ENCODE results near the gene TBL2. TPM values are rescaled to one million over a fixed set of nuclear protein-coding genes. Genes with fewer than 3 reads are reported as not detected.
A peak's percentile ranks its signal among the peaks of the same experiment; 100 is the strongest.
"Not testable (repeated sequence)": the region's sequence is repeated elsewhere in the genome, so short reads cannot be mapped to it uniquely, and the experiment has no call there.

Gene TBL2
- 10 to 100 TPM; 23.0 to 25.3 TPM for total RNA-seq

- CTCF ChIA-PET: interaction anchor here (0.8 to 1.9 kb wide), 6 partner anchors 13 to 156 kb away, joined by 3 to 6 read pairs (median 4); partner anchors contain the start of genes BAZ1B and VPS37D
- H3K4me1 Mint-ChIP-seq (ENCODE audit: low read depth): peaks cover 22% of the 10 kb centered on the region
- no peaks in the 10 kb centered on the region for H3K27me3 Mint-ChIP-seq
- H3K4me3 Mint-ChIP-seq: peak within 1 kb of the TSS; percentile 90
- peak within 1 kb of the TSS; percentile 95 for H3K27ac Mint-ChIP-seq
- H3K36me3 Mint-ChIP-seq: peaks cover 16% of the 10 kb centered on the region
- DNase-seq: peak; percentile 99
- H3K9me3 Mint-ChIP-seq: no peaks in the 10 kb centered on the region
- POLR2A ChIA-PET: interaction anchor here (0.8 to 3.1 kb wide), 5 partner anchors 11 to 57 kb away, joined by 5 to 20 read pairs (median 9); partner anchors contain the start of genes BAZ1B and BCL7B
- intact Hi-C loops (cut with micrococcal nuclease): loop anchor here (1.0 kb wide), 6 partner anchors 21 to 516 kb away; partner anchors contain the start of genes ABHD11, BCL7B, BUD23 and DNAJC30
Observed at GRCh38 chr7:73578342-73579128, at the start of gene TBL2. TSS of gene TBL2 (minus strand) at chr7:73578579. CDS start at chr7:73578549, 30 bp downstream.

- Mint-ChIP-seq H3K36me3 (no peaks in the 10 kb centered on the region), H3K4me3 (no peak overlapping the region), H3K27me3 (peaks cover 35% of the 10 kb centered on the region), H3K4me1 (ENCODE audit: low read depth) (peaks cover 6% of the 10 kb centered on the region), H3K27ac (no peak overlapping the region), H3K9me3 (no peaks in the 10 kb centered on the region)
- DNase-seq: no peak
- CTCF ChIA-PET: interaction anchor here (1.4 kb wide), 1 partner anchor 20 kb away, joined by 6 read pairs; no protein-coding TSS in a partner anchor
- POLR2A ChIA-PET: no interaction called here
- intact Hi-C loops (cut with micrococcal nuclease): no loop called here
Observed at GRCh38 chr7:73626814-73627213, 48.4 kb upstream of the TBL2 start.

GRCh38 chr7:73625276-73625675 is 46.9 kb upstream of the TBL2 start:
- ChIA-PET POLR2A (no interaction called here), CTCF (interaction anchor here (0.9 to 3.9 kb wide), 3 partner anchors 18 to 100 kb away, joined by 3 to 14 read pairs (median 6); no protein-coding TSS in a partner anchor)
- Mint-ChIP-seq H3K4me3 (no peak overlapping the region), H3K9me3 (no peaks in the 10 kb centered on the region), H3K36me3 (no peaks in the 10 kb centered on the region), H3K4me1 (ENCODE audit: low read depth) (peaks cover 6% of the 10 kb centered on the region), H3K27ac (no peak overlapping the region), H3K27me3 (peaks cover 40% of the 10 kb centered on the region)
- intact Hi-C loops (cut with micrococcal nuclease): no loop called here
- no peak for DNase-seq

GRCh38 chr7:73624669-73625001 is 46.3 kb upstream of the TBL2 start:
- no peak overlapping the region for H3K27ac Mint-ChIP-seq
- H3K4me1 Mint-ChIP-seq (ENCODE audit: low read depth): peaks cover 6% of the 10 kb centered on the region
- no peak overlapping the region for H3K4me3 Mint-ChIP-seq
- CTCF ChIA-PET: interaction anchor here (0.9 to 3.9 kb wide), 2 partner anchors 17 to 101 kb away, joined by 3 to 14 read pairs; no protein-coding TSS in a partner anchor
- no peak for DNase-seq
- H3K36me3 Mint-ChIP-seq: no peaks in the 10 kb centered on the region
- intact Hi-C loops (cut with micrococcal nuclease): no loop called here
- peaks cover 41% of the 10 kb centered on the region for H3K27me3 Mint-ChIP-seq
- no peaks in the 10 kb centered on the region for H3K9me3 Mint-ChIP-seq
- POLR2A ChIA-PET: no interaction called here

GRCh38 chr7:73623798-73624668 is 45.7 kb upstream of the TBL2 start, which contains the start of gene MLXIPL:
TSS of gene MLXIPL (minus strand) at chr7:73624522. CDS start at chr7:73624492, 30 bp downstream.
- DNase-seq: peak; percentile 74
- no peaks in the 10 kb centered on the region for H3K36me3 Mint-ChIP-seq
- H3K27ac Mint-ChIP-seq: no peak within 1 kb of the TSS
- no peaks in the 10 kb centered on the region for H3K9me3 Mint-ChIP-seq
- ChIA-PET POLR2A (no interaction called here), CTCF (interaction anchor here (0.9 to 3.9 kb wide), 2 partner anchors 17 to 101 kb away, joined by 3 to 14 read pairs; no protein-coding TSS in a partner anchor)
- intact Hi-C loops (cut with micrococcal nuclease): no loop called here
- peaks cover 6% of the 10 kb centered on the region for H3K4me1 Mint-ChIP-seq (ENCODE audit: low read depth)
- H3K27me3 Mint-ChIP-seq: peaks cover 37% of the 10 kb centered on the region
- H3K4me3 Mint-ChIP-seq: no peak within 1 kb of the TSS

GRCh38 chr7:73622909-73623797 is 44.8 kb upstream of the TBL2 start:
- H3K27ac Mint-ChIP-seq: no peak overlapping the region
- H3K27me3 Mint-ChIP-seq: peaks cover 34% of the 10 kb centered on the region
- H3K9me3 Mint-ChIP-seq: no peaks in the 10 kb centered on the region
- H3K4me1 Mint-ChIP-seq (ENCODE audit: low read depth): peaks cover 6% of the 10 kb centered on the region
- CTCF ChIA-PET: interaction anchor here (1.4 to 3.9 kb wide), 2 partner anchors 16 to 102 kb away, joined by 3 to 14 read pairs; no protein-coding TSS in a partner anchor
- no peak overlapping the region for H3K4me3 Mint-ChIP-seq
- no peak for DNase-seq
- POLR2A ChIA-PET: no interaction called here
- intact Hi-C loops (cut with micrococcal nuclease): no loop called here
- H3K36me3 Mint-ChIP-seq: no peaks in the 10 kb centered on the region

- Mint-ChIP-seq H3K4me1 (ENCODE audit: low read depth) (peaks cover 6% of the 10 kb centered on the region), H3K36me3 (no peaks in the 10 kb centered on the region), H3K27ac (no peak overlapping the region), H3K9me3 (no peaks in the 10 kb centered on the region), H3K27me3 (peaks cover 27% of the 10 kb centered on the region), H3K4me3 (no peak overlapping the region)
- DNase-seq: no peak
- ChIA-PET POLR2A (interaction anchor here (0.7 kb wide), 1 partner anchor 92 kb away, joined by 3 read pairs; no protein-coding TSS in a partner anchor), CTCF (interaction anchor here (1.4 to 3.9 kb wide), 2 partner anchors 15 to 103 kb away, joined by 3 to 14 read pairs; no protein-coding TSS in a partner anchor)
- intact Hi-C loops (cut with micrococcal nuclease): no loop called here
Observed at GRCh38 chr7:73622527-73622908, 44.1 kb upstream of the TBL2 start.

GRCh38 chr7:73621168-73622063 is 43.0 kb upstream of the TBL2 start:
- DNase-seq: no peak
- H3K9me3 Mint-ChIP-seq: no peaks in the 10 kb centered on the region
- ChIA-PET POLR2A (interaction anchor here (0.5 to 0.8 kb wide), 3 partner anchors 93 to 144 kb away, joined by 3 read pairs; no protein-coding TSS in a partner anchor), CTCF (interaction anchor here (1.3 to 3.9 kb wide), 2 partner anchors 14 to 15 kb away, joined by 3 to 14 read pairs; no protein-coding TSS in a partner anchor)
- intact Hi-C loops (cut with micrococcal nuclease): no loop called here
- H3K36me3 Mint-ChIP-seq: no peaks in the 10 kb centered on the region
- H3K4me1 Mint-ChIP-seq (ENCODE audit: low read depth): peaks cover 6% of the 10 kb centered on the region
- H3K4me3 Mint-ChIP-seq: no peak overlapping the region
- peaks cover 26% of the 10 kb centered on the region for H3K27me3 Mint-ChIP-seq
- no peak overlapping the region for H3K27ac Mint-ChIP-seq

GRCh38 chr7:73619394-73619793 is 41.0 kb upstream of the TBL2 start:
- H3K27me3 Mint-ChIP-seq: peaks cover 25% of the 10 kb centered on the region
- H3K36me3 Mint-ChIP-seq; DNase-seq; intact Hi-C loops (cut with micrococcal nuclease); H3K9me3 Mint-ChIP-seq; H3K4me3 Mint-ChIP-seq; H3K4me1 Mint-ChIP-seq (ENCODE audit: low read depth); POLR2A ChIA-PET; H3K27ac Mint-ChIP-seq: not testable (repeated sequence)
- CTCF ChIA-PET: interaction anchor here (1.1 kb wide), 1 partner anchor 12 kb away, joined by 5 read pairs; no protein-coding TSS in a partner anchor

- Mint-ChIP-seq H3K4me1 (ENCODE audit: low read depth) (peaks cover 3% of the 10 kb centered on the region), H3K36me3 (no peaks in the 10 kb centered on the region), H3K27ac (no peak overlapping the region), H3K9me3 (no peaks in the 10 kb centered on the region), H3K4me3 (no peak overlapping the region), H3K27me3 (peaks cover 26% of the 10 kb centered on the region)
- DNase-seq: no peak
- CTCF ChIA-PET: interaction anchor here (1.1 kb wide), 1 partner anchor 12 kb away, joined by 5 read pairs; no protein-coding TSS in a partner anchor
- POLR2A ChIA-PET: no interaction called here
- intact Hi-C loops (cut with micrococcal nuclease): no loop called here
Observed at GRCh38 chr7:73618538-73618937, 40.2 kb upstream of the TBL2 start.
